Activated naive CD4-positive, alpha-beta T cell treated with anti-CD3 and anti-CD28 coated beads, Interleukin-2, amount 10 ng/mL, durations not matched to agents 7 days and 5 days (primary cell): ENCODE measurements around the gene RTN1.

Experiments
- CTCF ChIA-PET: fragments of 350-600 bp; sonication (Branson Sonifier 250); formaldehyde crosslinking; loops from one replicate; lab custom pipeline; 2021; ENCODE audit warnings: antibody characterized with exemption; lab: Charles Lee
- DNase-seq: peaks from one replicate; pipeline ENCODE4 v3.0.0-alpha.2; 2020
- H3K27ac Mint-ChIP-seq: one replicate; pipeline ENCODE4 v1.8.0; 2021; ENCODE audit warnings: mild to moderate bottlenecking, moderate library complexity, mixed read lengths
- H3K27me3 Mint-ChIP-seq: one replicate; pipeline ENCODE4 v1.8.0; 2021; ENCODE audit warnings: mild to moderate bottlenecking, mixed read lengths
- H3K36me3 Mint-ChIP-seq: one replicate; pipeline ENCODE4 v1.8.0; 2021; ENCODE audit warnings: mixed read lengths
- H3K4me1 Mint-ChIP-seq: one replicate; pipeline ENCODE4 v1.8.0; 2021; ENCODE audit warnings: mixed read lengths
- H3K4me3 Mint-ChIP-seq: one replicate; pipeline ENCODE4 v1.8.0; 2021; ENCODE audit warnings: mild to moderate bottlenecking, moderate library complexity, mixed read lengths
- H3K9me3 Mint-ChIP-seq: one replicate; pipeline ENCODE4 v1.8.0; 2021; ENCODE audit warnings: mixed read lengths

RTN1 gene

DNA sequence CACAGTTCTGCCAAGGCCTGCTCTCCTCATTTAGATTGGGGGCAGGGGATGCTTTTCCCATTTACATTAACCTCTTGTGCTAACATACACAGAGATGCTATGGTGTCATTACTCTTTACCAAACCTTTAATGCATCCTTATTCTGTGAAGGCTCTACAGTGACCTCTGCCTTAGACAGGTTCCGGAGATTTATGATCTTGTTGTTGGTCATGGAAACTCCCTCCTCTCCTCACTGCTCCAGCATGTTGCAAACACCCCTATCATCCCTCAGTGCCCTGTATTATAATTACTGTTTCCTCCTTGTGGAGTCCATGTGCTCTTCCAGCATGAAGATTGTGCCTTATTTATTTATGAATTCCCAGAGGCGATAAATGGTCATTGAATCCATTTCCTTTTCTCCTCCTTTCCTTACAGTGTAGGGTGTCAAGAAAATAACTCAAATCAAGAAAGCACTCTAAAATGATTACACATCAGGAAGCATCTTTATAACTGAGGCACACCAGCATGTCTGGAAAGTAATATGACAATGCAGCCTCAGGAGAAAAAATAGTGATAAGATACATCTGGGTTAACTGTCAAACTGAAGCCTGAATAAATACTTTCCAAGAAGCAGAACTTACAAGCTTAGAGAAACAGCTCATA, 37.8 kb downstream of the RTN1 start:
- no peak overlapping the region for H3K4me3 Mint-ChIP-seq

GRCh38 chr14:59831121-59831730, 39.4 kb downstream of the RTN1 start:
- no peak overlapping the region for H3K4me3 Mint-ChIP-seq
- peaks cover 4% of the 10 kb centered on the region for H3K27me3 Mint-ChIP-seq
- no peaks in the 10 kb centered on the region for H3K36me3 Mint-ChIP-seq
- no peak overlapping the region for H3K27ac Mint-ChIP-seq
- CTCF ChIA-PET = interaction anchor here (0.6 to 0.7 kb wide), 2 partner anchors 12 to 67 kb away, joined by 3 read pairs; no protein-coding TSS in a partner anchor
- H3K4me1 Mint-ChIP-seq = no peaks in the 10 kb centered on the region
- no peaks in the 10 kb centered on the region for H3K9me3 Mint-ChIP-seq
- no peak for DNase-seq

More for the DNA sequence above, 37.8 kb downstream of the RTN1 start:
- H3K4me1 Mint-ChIP-seq = no peaks in the 10 kb centered on the region
- DNase-seq = no peak
- CTCF ChIA-PET = interaction anchor here (0.9 kb wide), 1 partner anchor 326 kb away, joined by 3 read pairs; no protein-coding TSS in a partner anchor
- H3K36me3 Mint-ChIP-seq = no peaks in the 10 kb centered on the region
- H3K9me3 Mint-ChIP-seq = no peaks in the 10 kb centered on the region
- peaks cover 4% of the 10 kb centered on the region for H3K27me3 Mint-ChIP-seq
- no peak overlapping the region for H3K27ac Mint-ChIP-seq

GRCh38 chr14:59830338-59830734, 40.2 kb downstream of the RTN1 start:
- Mint-ChIP-seq H3K9me3 (no peaks in the 10 kb centered on the region), H3K4me1 (no peaks in the 10 kb centered on the region), H3K27ac (no peak overlapping the region), H3K36me3 (no peaks in the 10 kb centered on the region), H3K27me3 (peaks cover 4% of the 10 kb centered on the region), H3K4me3 (no peak overlapping the region)
- CTCF ChIA-PET = no interaction called here
- no peak for DNase-seq

GRCh38 chr14:59829469-59830337, 40.9 kb downstream of the RTN1 start:
- DNase-seq = no peak
- H3K4me3 Mint-ChIP-seq = no peak overlapping the region
- H3K9me3 Mint-ChIP-seq = no peaks in the 10 kb centered on the region
- CTCF ChIA-PET = no interaction called here
- no peak overlapping the region for H3K27ac Mint-ChIP-seq
- peaks cover 4% of the 10 kb centered on the region for H3K27me3 Mint-ChIP-seq
- H3K4me1 Mint-ChIP-seq = no peaks in the 10 kb centered on the region
- no peaks in the 10 kb centered on the region for H3K36me3 Mint-ChIP-seq

DNA sequence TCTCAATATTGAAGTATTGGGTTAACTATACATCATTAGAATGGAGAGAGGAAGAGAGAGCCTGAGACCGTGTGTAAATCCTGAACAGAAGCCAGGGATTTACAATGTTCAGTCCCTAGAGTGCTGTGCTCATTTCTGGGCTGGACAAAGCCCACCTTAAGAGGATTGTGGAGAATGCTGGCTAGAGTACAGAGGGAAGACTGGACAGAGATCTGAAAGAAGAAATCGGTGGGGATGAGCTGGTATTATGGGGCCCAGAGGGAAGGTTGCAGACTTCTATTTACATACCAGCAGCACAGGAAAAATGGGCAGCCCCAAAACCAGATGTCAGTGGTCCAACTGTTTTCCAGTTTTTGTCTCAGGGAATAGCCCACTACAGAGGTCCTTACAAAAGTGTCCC, 42.3 kb downstream of the RTN1 start:
- peaks cover 4% of the 10 kb centered on the region for H3K27me3 Mint-ChIP-seq
- no peak overlapping the region for H3K4me3 Mint-ChIP-seq
- no peaks in the 10 kb centered on the region for H3K4me1 Mint-ChIP-seq
- no peak overlapping the region for H3K27ac Mint-ChIP-seq
- no peaks in the 10 kb centered on the region for H3K36me3 Mint-ChIP-seq
- peaks cover under 1% of the 10 kb centered on the region for H3K9me3 Mint-ChIP-seq
- CTCF ChIA-PET = no interaction called here
- no peak for DNase-seq

- no peak for DNase-seq
- no peaks in the 10 kb centered on the region for H3K4me1 Mint-ChIP-seq
- no peak overlapping the region for H3K27ac Mint-ChIP-seq
- no peaks in the 10 kb centered on the region for H3K36me3 Mint-ChIP-seq
- H3K4me3 Mint-ChIP-seq = no peak overlapping the region
- H3K9me3 Mint-ChIP-seq = peaks cover 1% of the 10 kb centered on the region
- CTCF ChIA-PET = no interaction called here
- peaks cover 4% of the 10 kb centered on the region for H3K27me3 Mint-ChIP-seq
Measured at GRCh38 chr14:59827401-59827800, 43.2 kb downstream of the RTN1 start.

GRCh38 chr14:59826150-59826549, 44.4 kb downstream of the RTN1 start:
- no peak overlapping the region for H3K4me3 Mint-ChIP-seq
- H3K27me3 Mint-ChIP-seq = peaks cover 4% of the 10 kb centered on the region
- no peaks in the 10 kb centered on the region for H3K36me3 Mint-ChIP-seq
- H3K9me3 Mint-ChIP-seq = peaks cover 1% of the 10 kb centered on the region
- no peak for DNase-seq
- H3K27ac Mint-ChIP-seq = no peak overlapping the region
- no peaks in the 10 kb centered on the region for H3K4me1 Mint-ChIP-seq
- CTCF ChIA-PET = no interaction called here

- no peak for DNase-seq
- Mint-ChIP-seq H3K4me1 (no peaks in the 10 kb centered on the region), H3K36me3 (no peaks in the 10 kb centered on the region), H3K27ac (no peak overlapping the region), H3K27me3 (peaks cover 1% of the 10 kb centered on the region), H3K9me3 (peaks cover 1% of the 10 kb centered on the region), H3K4me3 (no peak overlapping the region)
- CTCF ChIA-PET = no interaction called here
Measured at GRCh38 chr14:59823179-59823578, 47.4 kb downstream of the RTN1 start.

GRCh38 chr14:59819446-59820088, 51.0 kb downstream of the RTN1 start:
- no peak overlapping the region for H3K4me3 Mint-ChIP-seq
- no peak for DNase-seq
- CTCF ChIA-PET = no interaction called here
- peaks cover 1% of the 10 kb centered on the region for H3K9me3 Mint-ChIP-seq
- H3K36me3 Mint-ChIP-seq = no peaks in the 10 kb centered on the region
- H3K4me1 Mint-ChIP-seq = no peaks in the 10 kb centered on the region
- no peaks in the 10 kb centered on the region for H3K27me3 Mint-ChIP-seq
- no peak overlapping the region for H3K27ac Mint-ChIP-seq

GRCh38 chr14:59816941-59817340, 53.6 kb downstream of the RTN1 start:
- CTCF ChIA-PET = interaction anchor here (0.6 kb wide), 1 partner anchor 15 kb away, joined by 3 read pairs; no protein-coding TSS in a partner anchor
- H3K9me3 Mint-ChIP-seq = no peaks in the 10 kb centered on the region
- no peak overlapping the region for H3K4me3 Mint-ChIP-seq
- H3K4me1 Mint-ChIP-seq = no peaks in the 10 kb centered on the region
- no peak for DNase-seq
- no peaks in the 10 kb centered on the region for H3K27me3 Mint-ChIP-seq
- H3K27ac Mint-ChIP-seq = no peak overlapping the region
- no peaks in the 10 kb centered on the region for H3K36me3 Mint-ChIP-seq

DNA sequence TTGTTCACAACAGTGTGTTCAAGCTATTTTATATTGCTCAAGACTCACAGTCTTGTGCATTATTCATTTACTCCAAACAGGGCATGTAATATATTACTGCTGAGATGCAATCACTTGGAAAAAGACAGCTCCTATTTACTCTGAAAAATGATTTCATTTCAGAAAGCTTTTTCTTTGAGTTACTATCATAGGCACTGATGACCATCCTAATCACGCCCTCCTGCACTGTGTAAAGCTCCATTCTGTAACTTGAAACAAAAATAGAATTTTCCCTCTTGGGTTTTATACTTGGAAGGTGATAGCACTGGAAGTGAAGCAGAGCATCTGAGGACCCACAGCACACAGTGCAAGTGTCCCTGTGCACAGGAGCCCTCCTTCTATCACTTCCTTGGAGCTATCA, 55.6 kb downstream of the RTN1 start:
- no peak overlapping the region for H3K4me3 Mint-ChIP-seq
- H3K27me3 Mint-ChIP-seq = no peaks in the 10 kb centered on the region
- no peak overlapping the region for H3K27ac Mint-ChIP-seq
- no peak for DNase-seq
- CTCF ChIA-PET = no interaction called here
- H3K9me3 Mint-ChIP-seq = no peaks in the 10 kb centered on the region
- no peaks in the 10 kb centered on the region for H3K4me1 Mint-ChIP-seq
- no peaks in the 10 kb centered on the region for H3K36me3 Mint-ChIP-seq

GRCh38 chr14:59811815-59812214, 58.8 kb downstream of the RTN1 start:
- Mint-ChIP-seq H3K4me3 (no peak overlapping the region), H3K27me3 (no peaks in the 10 kb centered on the region), H3K9me3 (no peaks in the 10 kb centered on the region), H3K4me1 (no peaks in the 10 kb centered on the region), H3K27ac (no peak overlapping the region), H3K36me3 (no peaks in the 10 kb centered on the region)
- CTCF ChIA-PET = no interaction called here
- DNase-seq = no peak

- DNase-seq = no peak
- H3K4me1 Mint-ChIP-seq = no peaks in the 10 kb centered on the region
- H3K27me3 Mint-ChIP-seq = no peaks in the 10 kb centered on the region
- no peaks in the 10 kb centered on the region for H3K9me3 Mint-ChIP-seq
- H3K36me3 Mint-ChIP-seq = no peaks in the 10 kb centered on the region
- no peak overlapping the region for H3K27ac Mint-ChIP-seq
- CTCF ChIA-PET = no interaction called here
- no peak overlapping the region for H3K4me3 Mint-ChIP-seq
Measured at GRCh38 chr14:59811073-59811472, 59.5 kb downstream of the RTN1 start.

- Mint-ChIP-seq H3K27me3 (no peaks in the 10 kb centered on the region), H3K4me1 (no peaks in the 10 kb centered on the region), H3K9me3 (no peaks in the 10 kb centered on the region), H3K36me3 (no peaks in the 10 kb centered on the region), H3K4me3 (no peak overlapping the region), H3K27ac (no peak overlapping the region)
- CTCF ChIA-PET = no interaction called here
- no peak for DNase-seq
Measured at GRCh38 chr14:59803052-59803540, 67.5 kb downstream of the RTN1 start.
